Endothelial cell of umbilical vein (primary cell): ENCODE results near the gene TEX36. TPM values are rescaled to one million over a fixed set of nuclear protein-coding genes. Genes with fewer than 3 reads are reported as not detected.

Experiments used
- BruUV-seq: library from RNA; stranded (reverse); fragments of 400-500 nt; replicated peaks from 2 replicates; lab custom pipeline; 2021; lab: Mats Ljungman, UMichigan
- CTCF ChIA-PET: fragments of 300-600, 350-600 bp; sonication (Branson Sonifier 250); formaldehyde crosslinking; loops from one replicate; lab custom pipeline; 2021; ENCODE audit warnings: antibody characterized with exemption, inconsistent platforms; lab: Charles Lee
- POLR2A ChIA-PET: fragments of 300-600, 350-600 bp; sonication (Branson Sonifier 250); formaldehyde crosslinking; loops from one replicate; lab custom pipeline; 2021; ENCODE audit warnings: antibody characterized with exemption, inconsistent platforms; lab: Charles Lee
- DNase-seq: peaks from one replicate; pipeline ENCODE4 v3.0.0-alpha.2; 2011; ENCODE audit warnings: low read depth, low spot score
- FAIRE-seq: peaks from 2 replicates; lab custom pipeline; 2011; peaks lifted over from hg19 to GRCh38; lab: Jason Lieb, UNC
- H2AFZ ChIP-seq: 2 replicates; pipeline ENCODE4 v1.6.0; 2012; ENCODE audit warnings: low read depth, low read length, control low read depth, inconsistent platforms
- H3K27ac ChIP-seq: 2 replicates; pipeline ENCODE4 v1.5.1; 2011; ENCODE audit warnings: low read depth, mild to moderate bottlenecking, control low read depth, low read length, moderate library complexity; ENCODE audit not compliant: insufficient read depth
- H3K27me3 ChIP-seq, 2 experiments: 2 replicates each; pipeline versions ENCODE4 v1.6.0 to v1.6.1; 2011; ENCODE audit warnings: low read length in 2 of 2, mixed read lengths in 1 of 2; ENCODE audit not compliant: control insufficient read depth in 2 of 2, insufficient read depth in 2 of 2
- H3K36me3 ChIP-seq, 2 experiments: 2 replicates in 1 of 2; 3 replicates in 1 of 2; pipeline ENCODE4 v1.5.1; 2011; ENCODE audit warnings: low read length in 2 of 2, mild to moderate bottlenecking in 1 of 2, moderate library complexity in 1 of 2; ENCODE audit not compliant: control insufficient read depth in 2 of 2, insufficient read depth in 2 of 2; ENCODE audit errors: extremely low read depth in 1 of 2
- H3K4me1 ChIP-seq: 3 replicates; pipeline ENCODE4 v1.5.1; 2011; ENCODE audit warnings: mild to moderate bottlenecking, low read length; ENCODE audit not compliant: control insufficient read depth, insufficient read depth; ENCODE audit errors: extremely low read depth
- H3K4me2 ChIP-seq: 2 replicates; pipeline ENCODE4 v1.6.1; 2011; ENCODE audit warnings: low read length, control low read depth, mixed read lengths; ENCODE audit not compliant: insufficient read depth
- H3K4me3 ChIP-seq, 3 experiments: fragments of 200-600 bp in 1 of 3; sonication (generic), shearing (Covaris generic) in 1 of 3; replicated peaks in 1 of 3; 2 replicates each; pipeline ENCODE4 v1.5.1; 2011 to 2016; ENCODE audit warnings: control low read depth in 3 of 3, low read length in 3 of 3, mild to moderate bottlenecking in 2 of 3, inconsistent platforms in 1 of 3, low read depth in 1 of 3, moderate library complexity in 1 of 3; ENCODE audit not compliant: insufficient read depth in 1 of 3
- H3K79me2 ChIP-seq: 2 replicates; pipeline ENCODE4 v1.6.0; 2012; ENCODE audit warnings: low read length, inconsistent platforms; ENCODE audit not compliant: control insufficient read depth, insufficient read depth
- H3K9ac ChIP-seq: replicated peaks from 2 replicates; pipeline ENCODE3; 2011; ENCODE audit warnings: low read length, control low read depth; ENCODE audit not compliant: insufficient read depth; ENCODE audit errors: extremely low read depth
- H3K9me1 ChIP-seq: replicated peaks from 3 replicates; pipeline ENCODE4 v1.6.0; 2011; ENCODE audit warnings: mild to moderate bottlenecking, low read length; ENCODE audit not compliant: control insufficient read depth, insufficient read depth; ENCODE audit errors: extremely low read depth
- H3K9me3 ChIP-seq: replicated peaks from 2 replicates; pipeline ENCODE4 v1.5.1; 2012; ENCODE audit warnings: low read length, inconsistent platforms; ENCODE audit not compliant: control insufficient read depth, insufficient read depth
- H4K20me1 ChIP-seq: replicated peaks from 2 replicates; pipeline ENCODE3; 2011; ENCODE audit warnings: mild to moderate bottlenecking, low read length; ENCODE audit not compliant: control insufficient read depth, insufficient read depth; ENCODE audit errors: extremely low read depth
- EZH2 ChIP-seq: IDR thresholded peaks from 2 replicates; pipeline ENCODE4 v1.6.1; 2012; ENCODE audit warnings: borderline replicate concordance, low read depth, mild to moderate bottlenecking, moderate library complexity, low read length, inconsistent platforms; ENCODE audit not compliant: severe bottlenecking
- FOS ChIP-seq: IDR thresholded peaks from 2 replicates; pipeline ENCODE4 v1.6.1; 2011; ENCODE audit warnings: mild to moderate bottlenecking, low read length, moderate library complexity, borderline replicate concordance; ENCODE audit not compliant: insufficient read depth
- GATA2 ChIP-seq: IDR thresholded peaks from 2 replicates; pipeline ENCODE4 v1.7.0; 2011; ENCODE audit warnings: low read depth, mild to moderate bottlenecking, moderate library complexity, mixed read lengths, low read length; ENCODE audit not compliant: insufficient read length, insufficient read depth
- JUN ChIP-seq: IDR thresholded peaks from 2 replicates; pipeline ENCODE4 v1.6.1; 2011; ENCODE audit warnings: borderline replicate concordance, low read depth; ENCODE audit not compliant: insufficient read length, insufficient read depth
- MYC ChIP-seq: IDR thresholded peaks from one replicate; pipeline ENCODE4 v1.6.1; 2011; ENCODE audit warnings: mild to moderate bottlenecking, low read depth, low read length
- POLR2A ChIP-seq: IDR thresholded peaks from 2 replicates; pipeline ENCODE4 v1.6.1; 2012; ENCODE audit warnings: low read depth, mild to moderate bottlenecking, control low read depth, low read length
- POLR2AphosphoS5 ChIP-seq: IDR thresholded peaks from 2 replicates; pipeline ENCODE4 v1.6.1; 2012; ENCODE audit warnings: low read depth, mild to moderate bottlenecking, control low read depth, low read length, moderate library complexity; ENCODE audit not compliant: insufficient read depth
- dilution Hi-C: fragments of 300-500 bp; cut with MboI; formaldehyde crosslinking; loops from one replicate; pipeline ENCODE4 v1.15.0; 2019; ENCODE audit warnings: low sequenced_read_pairs; ENCODE audit not compliant: extremely low pct_ligation_motif_present
- intact Hi-C: fragments of 100-400 bp; cut with micrococcal nuclease; formaldehyde crosslinking; loops from one replicate; pipeline ENCODE4 v1.10.0; 2022
- polyA plus RNA-seq, 4 experiments: library from polyadenylated mRNA; depleted of rRNA in 3 of 4; stranded (reverse) in 3 of 4; unstranded in 1 of 4; fragments of >200 nt; gene quantifications; 2 replicates each; pipeline versions ENCODE4 v1.2.1 to v1.2.3, GENCODE V29; 2011 to 2012; ENCODE audit warnings: missing spikeins in 1 of 4
- total RNA-seq: library from RNA; stranded (reverse); gene quantifications from 2 replicates; pipeline ENCODE4 v1.2.3, GENCODE V29; 2021
- TF ChIP-seq, protein P1 (sequence below), 2 donors: IDR thresholded peaks; 1 replicate in 1 of 2; 2 replicates in 1 of 2; pipeline ENCODE4 v1.5.1; 2011; ENCODE audit warnings: low read length in 2 of 2, mild to moderate bottlenecking in 2 of 2, moderate library complexity in 2 of 2, control low read depth in 1 of 2, inconsistent platforms in 1 of 2, low read depth in 1 of 2; ENCODE audit not compliant: insufficient read depth in 1 of 2; ENCODE audit errors: extremely low read depth in 1 of 2
- TF ChIP-seq, protein P2 (sequence below): IDR thresholded peaks from 2 replicates; pipeline ENCODE4 v1.6.1; 2011; ENCODE audit not compliant: insufficient read depth, insufficient read length

The TEX36 gene
- total and polyA plus RNA-seq, 2 donors (not counting 3 experiments of a cell fraction or from before 2014, with no cell fraction given) = not detected

DNA sequence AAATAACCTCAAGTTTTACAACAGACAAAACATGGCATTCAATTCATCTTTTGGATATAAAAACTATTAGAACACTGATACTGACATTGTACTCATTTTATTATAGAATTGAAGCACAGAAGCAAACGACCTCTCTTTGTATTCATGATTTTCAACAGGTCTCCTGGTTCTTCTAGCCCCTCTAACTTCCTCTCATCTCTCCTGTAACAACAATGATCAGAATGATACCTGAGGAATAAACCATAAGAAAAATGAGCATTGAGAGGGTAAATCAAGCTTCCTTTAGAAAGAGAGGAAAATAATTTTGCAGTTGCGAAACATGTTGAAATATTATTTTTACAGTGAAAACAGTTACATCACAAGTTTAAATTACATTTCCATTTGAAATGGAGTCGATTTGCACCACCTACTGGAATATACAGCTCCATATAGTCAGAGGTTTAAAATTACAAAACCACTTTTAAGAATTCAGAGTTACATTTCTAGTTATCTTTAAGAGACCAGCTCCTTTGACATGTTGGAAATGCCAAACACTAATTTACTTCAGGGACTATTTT is 17.5 kb upstream of the TEX36 start:
- BruUV-seq = no TSS peak
- Histone ChIP-seq H3K27ac (no peak overlapping the region), H3K4me2 (no peak overlapping the region), H3K9me3 (no peaks in the 10 kb centered on the region), H2AFZ (no peak overlapping the region), H3K4me1 (no peaks in the 10 kb centered on the region), H3K9me1 (no peaks in the 10 kb centered on the region), H3K4me3 (no peak overlapping the region), H3K27me3 (peaks cover 0 to 8% of the 10 kb centered on the region in 2 experiments), H3K36me3 (no peaks in the 10 kb centered on the region), H3K79me2 (no peaks in the 10 kb centered on the region), H3K9ac (no peak overlapping the region), H4K20me1 (no peaks in the 10 kb centered on the region)
- POLR2A ChIA-PET = no interaction called here
- intact Hi-C loops = loop anchor here (5.0 kb wide), 1 partner anchor 538 kb away; the partner anchor contains the start of gene CTBP2
- FAIRE-seq (no peak), DNase-seq (peak; percentile 27)
- CTCF ChIA-PET = interaction anchor here (0.9 to 2.0 kb wide), 14 partner anchors 9 to 708 kb away, joined by 3 to 8 read pairs (median 4); no protein-coding TSS in a partner anchor
- dilution Hi-C loops = no loop called here
- TF ChIP-seq JUN (no peak), GATA2 (no peak), MYC (no peak), FOS (no peak), POLR2A (no peak), POLR2AphosphoS5 (no peak), EZH2 (no peak)
- TF ChIP-seq, protein P1, sequence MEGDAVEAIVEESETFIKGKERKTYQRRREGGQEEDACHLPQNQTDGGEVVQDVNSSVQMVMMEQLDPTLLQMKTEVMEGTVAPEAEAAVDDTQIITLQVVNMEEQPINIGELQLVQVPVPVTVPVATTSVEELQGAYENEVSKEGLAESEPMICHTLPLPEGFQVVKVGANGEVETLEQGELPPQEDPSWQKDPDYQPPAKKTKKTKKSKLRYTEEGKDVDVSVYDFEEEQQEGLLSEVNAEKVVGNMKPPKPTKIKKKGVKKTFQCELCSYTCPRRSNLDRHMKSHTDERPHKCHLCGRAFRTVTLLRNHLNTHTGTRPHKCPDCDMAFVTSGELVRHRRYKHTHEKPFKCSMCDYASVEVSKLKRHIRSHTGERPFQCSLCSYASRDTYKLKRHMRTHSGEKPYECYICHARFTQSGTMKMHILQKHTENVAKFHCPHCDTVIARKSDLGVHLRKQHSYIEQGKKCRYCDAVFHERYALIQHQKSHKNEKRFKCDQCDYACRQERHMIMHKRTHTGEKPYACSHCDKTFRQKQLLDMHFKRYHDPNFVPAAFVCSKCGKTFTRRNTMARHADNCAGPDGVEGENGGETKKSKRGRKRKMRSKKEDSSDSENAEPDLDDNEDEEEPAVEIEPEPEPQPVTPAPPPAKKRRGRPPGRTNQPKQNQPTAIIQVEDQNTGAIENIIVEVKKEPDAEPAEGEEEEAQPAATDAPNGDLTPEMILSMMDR (IDR thresholded peaks at IDR 0.05; ENCODE audit: extremely low read depth in 1 of 2, insufficient read depth in 1 of 2, low read depth in 1 of 2, low read length in 2 of 2) = no peak
- TF ChIP-seq, protein P2, sequence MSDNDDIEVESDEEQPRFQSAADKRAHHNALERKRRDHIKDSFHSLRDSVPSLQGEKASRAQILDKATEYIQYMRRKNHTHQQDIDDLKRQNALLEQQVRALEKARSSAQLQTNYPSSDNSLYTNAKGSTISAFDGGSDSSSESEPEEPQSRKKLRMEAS = no peak
